GM13976 (cell line): ENCODE measurements around the gene TEX101.

Source experiments
- DNase-seq: peaks from one replicate; pipeline ENCODE4 v3.0.0; 2012; ENCODE audit warnings: low spot score
- in situ Hi-C: fragments of 300-500 bp; cut with MboI; formaldehyde crosslinking; loops from one replicate; pipeline ENCODE4 v1.12.0; 2022; ENCODE audit warnings: low sequenced_read_pairs, mixed read lengths, inconsistent platforms; ENCODE audit not compliant: unreplicated experiment
- TF ChIP-seq, protein P1 (sequence below): IDR thresholded peaks from 2 replicates; pipeline ENCODE4 v1.5.1; 2012; ENCODE audit warnings: borderline replicate concordance, mild to moderate bottlenecking; ENCODE audit not compliant: insufficient read depth; ENCODE audit errors: extremely low read depth, missing control alignments, control extremely low read depth

Gene TEX101

DNA sequence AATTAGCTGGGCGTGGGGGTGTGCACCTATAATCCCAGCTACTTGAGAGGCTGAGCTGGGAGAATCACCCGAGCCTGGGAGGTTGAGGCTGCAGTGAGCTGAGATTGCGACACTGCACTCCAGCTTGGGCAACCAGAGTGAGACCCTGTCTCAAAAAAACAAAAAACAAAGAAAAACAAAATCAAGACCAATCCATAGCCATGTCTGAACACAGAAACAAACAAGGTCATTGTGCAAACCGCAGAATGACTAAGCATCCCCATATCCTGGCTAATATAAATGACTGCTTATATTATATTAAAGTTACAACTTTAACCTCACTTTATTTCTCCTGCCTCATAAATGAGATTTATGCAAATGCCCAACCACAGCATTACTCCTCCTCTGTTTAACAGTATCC is 53.0 kb downstream of the TEX101 start:
- in situ Hi-C loops: no loop called here
- DNase-seq: no peak
- TF ChIP-seq, protein P1, sequence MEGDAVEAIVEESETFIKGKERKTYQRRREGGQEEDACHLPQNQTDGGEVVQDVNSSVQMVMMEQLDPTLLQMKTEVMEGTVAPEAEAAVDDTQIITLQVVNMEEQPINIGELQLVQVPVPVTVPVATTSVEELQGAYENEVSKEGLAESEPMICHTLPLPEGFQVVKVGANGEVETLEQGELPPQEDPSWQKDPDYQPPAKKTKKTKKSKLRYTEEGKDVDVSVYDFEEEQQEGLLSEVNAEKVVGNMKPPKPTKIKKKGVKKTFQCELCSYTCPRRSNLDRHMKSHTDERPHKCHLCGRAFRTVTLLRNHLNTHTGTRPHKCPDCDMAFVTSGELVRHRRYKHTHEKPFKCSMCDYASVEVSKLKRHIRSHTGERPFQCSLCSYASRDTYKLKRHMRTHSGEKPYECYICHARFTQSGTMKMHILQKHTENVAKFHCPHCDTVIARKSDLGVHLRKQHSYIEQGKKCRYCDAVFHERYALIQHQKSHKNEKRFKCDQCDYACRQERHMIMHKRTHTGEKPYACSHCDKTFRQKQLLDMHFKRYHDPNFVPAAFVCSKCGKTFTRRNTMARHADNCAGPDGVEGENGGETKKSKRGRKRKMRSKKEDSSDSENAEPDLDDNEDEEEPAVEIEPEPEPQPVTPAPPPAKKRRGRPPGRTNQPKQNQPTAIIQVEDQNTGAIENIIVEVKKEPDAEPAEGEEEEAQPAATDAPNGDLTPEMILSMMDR: no peak
